Mesenteric fat pad (tissue), 1 donor: Measurements from ENCODE around the gene FADD. TPM values are rescaled to one million over a fixed set of nuclear protein-coding genes. Genes with fewer than 3 reads are reported as not detected.

Experiments
- total RNA-seq: library from RNA; stranded (reverse); fragmentation: NEBNext Ultra II Directional; extraction: Animal tissue kit (Norgen Biotek cat#: 25700); gene quantifications from one replicate; pipeline ENCODE4 v1.2.1, GENCODE V29; 2021
- donor health status: DM: yes; HTN: yes; CAD: no.

Gene FADD
- total RNA-seq, 1 donor from 2014 or later, result 29.3 TPM

Other genes with a start within 250 kb of the FADD start
- gene ANO1, start 125.0 kb upstream of the FADD start, total RNA-seq, result 5.7 TPM
- gene PPFIA1, start 67.4 kb downstream of the FADD start, total RNA-seq, result 119 TPM
- 232 TPM for gene CTTN, start 195.2 kb downstream of the FADD start, total RNA-seq